Neural cell (in vitro differentiated cells): ENCODE measurements around the gene MMP20. TPM values are rescaled to one million over a fixed set of nuclear protein-coding genes. Genes with fewer than 3 reads are reported as not detected.

Source experiments
- H2AFZ ChIP-seq: fragments of 200-600, 300-800 bp; sonication (generic), shearing (Covaris generic); 2 replicates; pipeline ENCODE4 v1.6.0; 2014; ENCODE audit warnings: low read depth, mild to moderate bottlenecking, antibody characterized with exemption, low read length, moderate library complexity
- H3F3A ChIP-seq: fragments of 200-600 bp; shearing (Covaris generic); 2 replicates; pipeline ENCODE4 v1.6.1; 2016; ENCODE audit warnings: mild to moderate bottlenecking, moderate library complexity, mixed read lengths, antibody characterized with exemption, low read length; ENCODE audit not compliant: insufficient read depth, poor library complexity, severe bottlenecking
- H3K27ac ChIP-seq: fragments of 200-600, 300-800 bp; sonication (generic), shearing (Covaris generic); 2 replicates; pipeline ENCODE4 v1.5.1; 2014; ENCODE audit warnings: mild to moderate bottlenecking, low read length, moderate library complexity
- H3K27me3 ChIP-seq: fragments of 300-800, 200-600 bp; sonication (generic), shearing (Covaris generic); 2 replicates; pipeline ENCODE4 v1.6.0; 2014; ENCODE audit warnings: mild to moderate bottlenecking, low read depth, low read length, moderate library complexity; ENCODE audit not compliant: insufficient read depth
- H3K36me3 ChIP-seq: fragments of 300-800, 200-600 bp; sonication (generic), shearing (Covaris generic); 2 replicates; pipeline ENCODE4 v1.5.1; 2014; ENCODE audit warnings: mild to moderate bottlenecking, antibody characterized with exemption, low read length, moderate library complexity; ENCODE audit not compliant: insufficient read depth
- H3K4me2 ChIP-seq: fragments of 300-800, 200-600 bp; sonication (generic), shearing (Covaris generic); 2 replicates; pipeline ENCODE4 v1.6.0; 2014; ENCODE audit warnings: mild to moderate bottlenecking, low read length
- H3K4me3 ChIP-seq: fragments of 300-800, 200-600 bp; sonication (generic), shearing (Covaris generic); 2 replicates; pipeline ENCODE4 v1.5.1; 2014; ENCODE audit warnings: mild to moderate bottlenecking, low read length, moderate library complexity
- H3K79me2 ChIP-seq: fragments of 200-600 bp; shearing (Covaris generic); replicated peaks from 2 replicates; pipeline ENCODE4 v1.6.0; 2014; ENCODE audit warnings: mild to moderate bottlenecking, low read length, moderate library complexity; ENCODE audit not compliant: insufficient read depth
- H3K9ac ChIP-seq: fragments of 300-800, 200-600 bp; sonication (generic), shearing (Covaris generic); 2 replicates; pipeline ENCODE4 v1.6.1; 2016; ENCODE audit warnings: mild to moderate bottlenecking, low read length, mixed read lengths
- H3K9me2 ChIP-seq: fragments of 200-600 bp; shearing (Covaris generic); 2 replicates; pipeline ENCODE4 v1.6.1; 2016; ENCODE audit warnings: mild to moderate bottlenecking, low read length, mixed read lengths; ENCODE audit not compliant: insufficient read depth
- H3K9me3 ChIP-seq: fragments of 200-600, 300-800 bp; sonication (generic), shearing (Covaris generic); 2 replicates; pipeline ENCODE4 v1.6.1; 2016; ENCODE audit warnings: mild to moderate bottlenecking, mixed run types, low read length, moderate library complexity, mixed read lengths
- H4K20me1 ChIP-seq: fragments of 200-600 bp; shearing (Covaris generic); 2 replicates; pipeline ENCODE4 v1.6.1; 2016; ENCODE audit warnings: mild to moderate bottlenecking, mixed run types; ENCODE audit not compliant: insufficient read depth
- EP300 ChIP-seq: fragments of 450-650 bp; conservative IDR thresholded peaks from 2 replicates; pipeline ENCODE4 v1.6.1; 2014; ENCODE audit warnings: antibody characterized with exemption, mild to moderate bottlenecking, moderate library complexity; ENCODE audit not compliant: poor library complexity, severe bottlenecking
- EZH2 ChIP-seq: fragments of 200-600, 300-800 bp; shearing (Covaris generic), sonication (generic); IDR thresholded peaks from 2 replicates; pipeline ENCODE4 v1.6.1; 2014; ENCODE audit warnings: antibody characterized with exemption, low read length, borderline replicate concordance, mild to moderate bottlenecking; ENCODE audit not compliant: insufficient read depth, poor library complexity, severe bottlenecking
- MXI1 ChIP-seq: fragments of 450-650 bp; conservative IDR thresholded peaks from 2 replicates; pipeline ENCODE4 v1.6.1; 2014; ENCODE audit warnings: antibody characterized with exemption, mild to moderate bottlenecking; ENCODE audit not compliant: poor library complexity, severe bottlenecking
- POLR2AphosphoS5 ChIP-seq: IDR thresholded peaks from 2 replicates; pipeline ENCODE4 v1.6.1; 2012
- RAD21 ChIP-seq: fragments of 450-650 bp; conservative IDR thresholded peaks from 2 replicates; pipeline ENCODE4 v1.6.1; 2014; ENCODE audit warnings: antibody characterized with exemption, mild to moderate bottlenecking, moderate library complexity
- SMC3 ChIP-seq: fragments of 450-650 bp; conservative IDR thresholded peaks from 2 replicates; pipeline ENCODE4 v1.6.1; 2014; ENCODE audit warnings: antibody characterized with exemption, mild to moderate bottlenecking, moderate library complexity; ENCODE audit not compliant: poor library complexity
- TAF1 ChIP-seq: IDR thresholded peaks from 2 replicates; pipeline ENCODE4 v1.6.1; 2012; ENCODE audit warnings: low read depth
- polyA plus RNA-seq: library from polyadenylated mRNA; depleted of rRNA; stranded (reverse); fragments of >200 nt; gene quantifications from 2 replicates; pipeline ENCODE4 v1.2.3, GENCODE V29; 2014
- TF ChIP-seq, protein P1 (sequence below): IDR thresholded peaks from 2 replicates; pipeline ENCODE4 v1.6.1; 2012; ENCODE audit warnings: borderline replicate concordance
- TF ChIP-seq, protein P2 (sequence below): fragments of 450-650 bp; IDR thresholded peaks from 2 replicates; pipeline ENCODE4 v1.5.1; 2014; ENCODE audit warnings: antibody characterized with exemption, mild to moderate bottlenecking, moderate library complexity; ENCODE audit not compliant: poor library complexity, severe bottlenecking

The MMP20 gene
- polyA plus RNA-seq, 1 donor from 2014 or later = not detected

DNA sequence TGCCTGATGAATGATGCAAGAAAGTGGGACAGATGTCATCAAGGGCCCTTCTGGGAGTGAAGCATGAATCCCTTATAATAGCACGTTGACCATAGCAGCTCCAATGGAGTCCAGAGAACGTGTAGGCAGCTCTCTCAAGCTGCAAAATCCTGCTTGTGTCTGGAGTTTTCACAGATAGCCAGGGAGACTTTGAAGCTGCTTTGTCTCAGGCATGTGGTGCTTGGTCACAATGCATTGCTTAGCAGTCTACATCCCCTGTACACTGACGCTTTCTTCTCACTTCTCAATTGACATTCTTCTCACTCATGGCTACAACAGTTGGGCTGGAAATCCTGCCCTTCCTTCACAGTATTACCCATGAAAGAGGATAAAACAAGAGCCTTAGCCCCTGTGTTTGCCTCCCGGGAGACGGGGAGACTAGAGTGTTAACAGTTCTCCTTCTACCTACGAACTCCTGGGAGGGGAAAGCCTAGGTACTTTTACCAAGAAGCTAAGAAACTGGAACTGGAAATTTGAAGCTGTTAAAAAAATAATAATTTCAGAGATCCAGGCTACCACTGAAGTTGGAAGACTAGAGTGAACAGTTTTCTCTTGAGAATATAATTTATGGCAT, 73.9 kb downstream of the MMP20 start:
- H4K20me1 ChIP-seq = no peaks in the 10 kb centered on the region
- H3K4me2 ChIP-seq = no peak overlapping the region
- no peak overlapping the region for H3K9ac ChIP-seq
- no peaks in the 10 kb centered on the region for H3K27me3 ChIP-seq
- no peaks in the 10 kb centered on the region for H3F3A ChIP-seq
- no peaks in the 10 kb centered on the region for H3K9me3 ChIP-seq
- no peak overlapping the region for H2AFZ ChIP-seq
- H3K36me3 ChIP-seq = no peaks in the 10 kb centered on the region
- no peak overlapping the region for H3K27ac ChIP-seq
- no peaks in the 10 kb centered on the region for H3K9me2 ChIP-seq
- H3K79me2 ChIP-seq = no peaks in the 10 kb centered on the region
- no peak overlapping the region for H3K4me3 ChIP-seq
- TF ChIP-seq SMC3 = no peak
- TF ChIP-seq, protein P1, sequence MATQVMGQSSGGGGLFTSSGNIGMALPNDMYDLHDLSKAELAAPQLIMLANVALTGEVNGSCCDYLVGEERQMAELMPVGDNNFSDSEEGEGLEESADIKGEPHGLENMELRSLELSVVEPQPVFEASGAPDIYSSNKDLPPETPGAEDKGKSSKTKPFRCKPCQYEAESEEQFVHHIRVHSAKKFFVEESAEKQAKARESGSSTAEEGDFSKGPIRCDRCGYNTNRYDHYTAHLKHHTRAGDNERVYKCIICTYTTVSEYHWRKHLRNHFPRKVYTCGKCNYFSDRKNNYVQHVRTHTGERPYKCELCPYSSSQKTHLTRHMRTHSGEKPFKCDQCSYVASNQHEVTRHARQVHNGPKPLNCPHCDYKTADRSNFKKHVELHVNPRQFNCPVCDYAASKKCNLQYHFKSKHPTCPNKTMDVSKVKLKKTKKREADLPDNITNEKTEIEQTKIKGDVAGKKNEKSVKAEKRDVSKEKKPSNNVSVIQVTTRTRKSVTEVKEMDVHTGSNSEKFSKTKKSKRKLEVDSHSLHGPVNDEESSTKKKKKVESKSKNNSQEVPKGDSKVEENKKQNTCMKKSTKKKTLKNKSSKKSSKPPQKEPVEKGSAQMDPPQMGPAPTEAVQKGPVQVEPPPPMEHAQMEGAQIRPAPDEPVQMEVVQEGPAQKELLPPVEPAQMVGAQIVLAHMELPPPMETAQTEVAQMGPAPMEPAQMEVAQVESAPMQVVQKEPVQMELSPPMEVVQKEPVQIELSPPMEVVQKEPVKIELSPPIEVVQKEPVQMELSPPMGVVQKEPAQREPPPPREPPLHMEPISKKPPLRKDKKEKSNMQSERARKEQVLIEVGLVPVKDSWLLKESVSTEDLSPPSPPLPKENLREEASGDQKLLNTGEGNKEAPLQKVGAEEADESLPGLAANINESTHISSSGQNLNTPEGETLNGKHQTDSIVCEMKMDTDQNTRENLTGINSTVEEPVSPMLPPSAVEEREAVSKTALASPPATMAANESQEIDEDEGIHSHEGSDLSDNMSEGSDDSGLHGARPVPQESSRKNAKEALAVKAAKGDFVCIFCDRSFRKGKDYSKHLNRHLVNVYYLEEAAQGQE = no peak

DNA sequence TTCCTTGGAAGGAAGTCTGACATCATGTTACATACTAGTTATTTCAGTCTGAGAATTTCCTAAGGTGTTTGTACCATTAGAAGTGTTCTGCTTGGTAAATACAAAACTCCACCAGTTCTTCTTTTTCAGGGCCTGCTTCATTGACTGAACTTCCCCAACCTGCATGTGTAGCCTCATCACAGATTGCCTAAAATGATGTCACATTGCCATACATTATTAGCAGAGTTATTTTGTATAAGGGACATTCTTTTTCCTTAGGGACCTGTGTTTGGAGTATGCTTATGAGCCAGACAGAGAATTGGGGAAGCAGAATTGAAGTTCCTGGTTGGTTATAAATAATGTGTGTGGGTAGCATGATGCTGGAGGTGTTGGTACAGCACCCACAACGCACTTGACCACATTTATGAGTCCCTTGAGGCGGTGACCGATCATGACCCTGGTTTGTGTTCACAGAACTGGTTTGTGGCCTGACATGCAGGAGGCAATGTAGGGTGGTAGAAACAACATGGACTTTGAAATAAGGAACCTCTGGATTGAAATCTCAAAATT, 78.1 kb downstream of the MMP20 start:
- no peaks in the 10 kb centered on the region for H3K79me2 ChIP-seq
- no peaks in the 10 kb centered on the region for H3K27me3 ChIP-seq

More for the DNA sequence above, 78.1 kb downstream of the MMP20 start:
- no peak overlapping the region for H3K4me3 ChIP-seq
- no peaks in the 10 kb centered on the region for H3F3A ChIP-seq
- no peak overlapping the region for H2AFZ ChIP-seq
- H3K4me2 ChIP-seq = no peak overlapping the region
- no peaks in the 10 kb centered on the region for H4K20me1 ChIP-seq
- TF ChIP-seq SMC3 = no peak
- TF ChIP-seq, protein P2, sequence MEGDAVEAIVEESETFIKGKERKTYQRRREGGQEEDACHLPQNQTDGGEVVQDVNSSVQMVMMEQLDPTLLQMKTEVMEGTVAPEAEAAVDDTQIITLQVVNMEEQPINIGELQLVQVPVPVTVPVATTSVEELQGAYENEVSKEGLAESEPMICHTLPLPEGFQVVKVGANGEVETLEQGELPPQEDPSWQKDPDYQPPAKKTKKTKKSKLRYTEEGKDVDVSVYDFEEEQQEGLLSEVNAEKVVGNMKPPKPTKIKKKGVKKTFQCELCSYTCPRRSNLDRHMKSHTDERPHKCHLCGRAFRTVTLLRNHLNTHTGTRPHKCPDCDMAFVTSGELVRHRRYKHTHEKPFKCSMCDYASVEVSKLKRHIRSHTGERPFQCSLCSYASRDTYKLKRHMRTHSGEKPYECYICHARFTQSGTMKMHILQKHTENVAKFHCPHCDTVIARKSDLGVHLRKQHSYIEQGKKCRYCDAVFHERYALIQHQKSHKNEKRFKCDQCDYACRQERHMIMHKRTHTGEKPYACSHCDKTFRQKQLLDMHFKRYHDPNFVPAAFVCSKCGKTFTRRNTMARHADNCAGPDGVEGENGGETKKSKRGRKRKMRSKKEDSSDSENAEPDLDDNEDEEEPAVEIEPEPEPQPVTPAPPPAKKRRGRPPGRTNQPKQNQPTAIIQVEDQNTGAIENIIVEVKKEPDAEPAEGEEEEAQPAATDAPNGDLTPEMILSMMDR = no peak
- no peak for TF ChIP-seq EZH2
- no peak for TF ChIP-seq POLR2AphosphoS5
- no peak for TF ChIP-seq EP300
- TF ChIP-seq, protein P1 = no peak
- TF ChIP-seq RAD21 = no peak
- no peak for TF ChIP-seq MXI1
- no peak for TF ChIP-seq TAF1
- H3K9ac ChIP-seq = no peak overlapping the region
- H3K36me3 ChIP-seq = no peaks in the 10 kb centered on the region
- H3K27ac ChIP-seq = no peak overlapping the region
- H3K9me3 ChIP-seq = no peaks in the 10 kb centered on the region
- H3K9me2 ChIP-seq = no peaks in the 10 kb centered on the region
